CD4-positive, alpha-beta T cell treated with Interleukin-15 for 1 hour (primary cell): ENCODE data around the gene OBSL1.

Experiments
- DNase-seq: peaks from one replicate; pipeline ENCODE4 v3.0.0-alpha.2; 2020

The OBSL1 gene

GRCh38 chr2:219596954-219597551 is 25.7 kb upstream of the OBSL1 start:
- no peak for DNase-seq

- no peak for DNase-seq
Measured at GRCh38 chr2:219595256-219595655, 23.9 kb upstream of the OBSL1 start.

GRCh38 chr2:219593154-219593553 is 21.8 kb upstream of the OBSL1 start:
- DNase-seq, result no peak

GRCh38 chr2:219592736-219593135 is 21.4 kb upstream of the OBSL1 start:
- no peak for DNase-seq

GRCh38 chr2:219591091-219591490 is 19.8 kb upstream of the OBSL1 start:
- DNase-seq, result no peak

- no peak for DNase-seq
Measured at GRCh38 chr2:219581346-219581745, 10.0 kb upstream of the OBSL1 start.

- DNase-seq, result no peak
Measured at GRCh38 chr2:219578811-219579613, 7.7 kb upstream of the OBSL1 start.

- DNase-seq, result no peak
Measured at GRCh38 chr2:219576505-219577388, 5.4 kb upstream of the OBSL1 start.

GRCh38 chr2:219575566-219576504 is 4.5 kb upstream of the OBSL1 start:
- DNase-seq, result no peak

- no peak for DNase-seq
Measured at GRCh38 chr2:219574484-219575311, 3.4 kb upstream of the OBSL1 start.

- DNase-seq, result no peak
Measured at GRCh38 chr2:219573166-219573565, 1.8 kb upstream of the OBSL1 start.

GRCh38 chr2:219572237-219573001 is 1.1 kb upstream of the OBSL1 start, which contains the start of gene INHA:
TSS of gene INHA (plus strand) at chr2:219572310. CDS start at chr2:219572375, 65 bp downstream.
- DNase-seq, result no peak

- DNase-seq, result no peak
Measured at GRCh38 chr2:219570924-219571310, 422 bp downstream of the OBSL1 start.

GRCh38 chr2:219570194-219570923 is 980 bp downstream of the OBSL1 start:
- DNase-seq, result no peak

- no peak for DNase-seq
Measured at GRCh38 chr2:219569635-219570034, 1.7 kb downstream of the OBSL1 start.

GRCh38 chr2:219569041-219569440 is 2.3 kb downstream of the OBSL1 start:
- DNase-seq, result no peak

GRCh38 chr2:219567791-219568361 is 3.5 kb downstream of the OBSL1 start:
- DNase-seq, result no peak

- no peak for DNase-seq
Measured at GRCh38 chr2:219567131-219567530, 4.2 kb downstream of the OBSL1 start.

GRCh38 chr2:219566640-219567039 is 4.7 kb downstream of the OBSL1 start:
- no peak for DNase-seq
